GM18507 (cell line): Measurements from ENCODE around the gene USB1.

Experiments
- DNase-seq: peaks from one replicate; pipeline ENCODE4 v3.0.0; 2011; ENCODE audit warnings: low read depth; ENCODE audit not compliant: insufficient read length; ENCODE audit errors: extremely low spot score
- FAIRE-seq: peaks from 2 replicates; lab custom pipeline; 2011; peaks lifted over from hg19 to GRCh38; lab: Jason Lieb, UNC

Gene USB1

DNA sequence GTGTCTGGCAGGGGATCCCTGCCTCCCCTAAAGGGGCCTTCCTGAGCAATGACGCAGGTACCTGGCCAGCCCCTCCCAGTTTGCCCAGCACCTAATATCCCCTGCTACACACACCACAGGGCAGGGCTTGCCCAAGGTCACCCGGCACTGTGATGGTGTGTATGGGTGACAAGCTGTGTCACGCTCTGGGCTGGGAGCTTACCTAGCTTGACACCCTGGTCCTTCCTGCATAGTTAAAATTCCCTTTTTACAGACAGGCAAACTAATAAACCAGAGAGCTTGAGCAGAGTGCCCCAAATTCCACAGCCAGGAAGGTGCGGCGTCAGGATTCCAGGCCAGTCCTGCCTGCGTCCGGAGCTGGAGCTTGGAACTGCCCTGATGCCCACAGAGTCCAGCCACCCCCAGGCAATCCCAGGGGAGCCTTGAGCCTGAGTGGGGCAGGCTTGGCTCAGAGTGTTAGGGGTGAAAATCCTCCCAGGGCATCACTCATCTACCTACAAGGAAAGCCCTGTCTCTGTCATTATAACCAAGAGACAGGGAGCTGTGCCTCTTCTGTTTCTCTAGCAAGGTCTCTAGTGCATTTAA is 42.5 kb downstream of the USB1 start:
- FAIRE-seq = no peak
- DNase-seq = no peak

DNA sequence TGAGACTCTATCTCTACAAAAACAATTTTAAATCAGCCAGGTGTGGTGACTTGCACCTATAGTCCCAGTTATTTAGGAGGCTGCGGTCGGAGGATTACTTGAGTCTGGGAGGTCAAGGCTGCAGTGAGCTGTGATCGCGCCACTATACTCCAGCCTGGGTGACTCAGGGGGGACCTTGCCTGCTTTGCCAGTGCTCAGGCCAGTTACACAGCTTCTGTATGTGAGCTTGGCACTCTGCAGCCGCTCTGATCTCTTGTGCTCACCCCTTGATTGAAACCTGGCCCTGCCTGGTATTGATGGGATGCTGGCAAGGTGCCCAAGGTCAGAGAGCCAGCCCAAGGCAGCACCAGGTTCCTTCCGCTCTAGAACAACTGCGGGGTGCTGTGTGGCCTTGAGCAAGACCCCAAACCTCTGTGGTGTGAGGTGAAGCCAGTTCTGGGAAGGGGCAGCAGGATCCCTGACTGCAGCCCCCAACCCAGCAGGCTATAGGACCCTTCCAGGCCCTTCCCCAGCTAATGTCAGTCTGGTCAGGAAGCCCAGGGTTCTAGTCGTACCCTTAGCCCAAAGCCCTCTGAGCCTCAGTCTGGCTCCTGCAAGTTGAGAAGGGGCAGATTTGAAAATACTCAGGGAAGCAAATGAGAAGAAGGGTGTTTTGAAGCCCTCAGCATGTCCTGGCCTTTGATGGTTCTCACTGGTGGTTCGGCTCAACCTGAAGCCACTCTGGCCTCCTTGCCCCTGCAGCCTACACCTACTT is 43.2 kb downstream of the USB1 start:
- DNase-seq (no peak), FAIRE-seq (no peak)

GRCh38 chr16:58045096-58045495 is 43.9 kb downstream of the USB1 start:
- FAIRE-seq (no peak), DNase-seq (no peak)

- DNase-seq (no peak), FAIRE-seq (no peak)
Observed at GRCh38 chr16:58046054-58046881, 45.1 kb downstream of the USB1 start.

DNA sequence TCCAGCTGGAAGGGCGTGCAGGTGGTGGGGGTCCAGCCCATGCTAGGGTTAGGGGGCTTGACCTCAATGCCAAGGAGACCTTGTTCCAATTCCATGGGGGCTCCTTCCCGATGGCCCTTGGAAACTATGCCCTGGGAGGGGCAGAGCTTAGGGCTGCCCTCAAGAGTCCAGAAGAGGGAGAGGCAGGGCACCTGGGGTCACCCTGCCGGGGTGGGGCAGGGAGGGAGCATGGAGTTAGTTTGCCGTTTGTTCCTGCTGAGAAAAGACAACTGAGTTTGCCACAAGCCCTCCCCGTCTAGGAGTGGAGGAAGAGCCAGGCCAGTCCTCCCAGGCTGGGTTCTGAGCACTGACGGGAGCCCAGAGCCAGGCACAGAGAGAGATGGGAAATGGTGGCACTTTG is 45.7 kb downstream of the USB1 start:
- DNase-seq = no peak
- FAIRE-seq = no peak

- no peak for DNase-seq
- no peak for FAIRE-seq
Observed at GRCh38 chr16:58047557-58048348, 46.5 kb downstream of the USB1 start.

DNA sequence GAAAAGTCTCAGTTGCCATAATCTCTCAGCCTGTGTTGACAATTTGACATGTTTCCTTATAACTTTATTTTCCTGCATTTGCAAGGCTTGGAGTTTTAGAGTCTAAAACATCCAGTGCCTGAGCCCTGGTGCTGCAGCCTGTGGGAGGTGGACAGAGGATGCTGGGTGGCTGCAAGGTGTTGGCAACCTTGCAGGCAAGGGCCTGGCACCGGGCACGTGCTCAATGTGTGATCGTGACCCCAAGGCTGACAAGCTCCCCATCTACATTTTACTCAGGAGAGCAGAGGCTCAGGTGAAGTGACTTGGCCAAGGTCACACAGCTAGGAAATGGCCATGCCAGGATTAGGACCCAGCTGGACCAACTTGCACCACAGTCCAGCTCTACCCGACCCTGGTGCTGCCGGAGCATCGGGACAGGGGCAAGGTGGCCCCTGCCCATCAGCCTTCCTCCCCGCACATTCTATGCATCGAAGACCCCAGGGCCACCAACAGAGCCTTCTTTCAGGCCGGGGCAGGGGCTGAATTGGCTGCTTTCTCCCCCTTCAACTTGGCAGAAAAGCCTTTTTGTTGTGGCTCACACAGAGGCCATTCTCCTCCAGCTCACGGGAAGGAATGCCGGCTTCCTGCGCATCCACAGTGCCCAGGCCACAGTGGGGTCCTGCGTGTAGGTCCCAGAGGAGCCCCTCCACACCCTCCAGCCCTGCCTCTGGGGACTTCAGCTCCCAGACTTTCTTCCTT is 47.5 kb downstream of the USB1 start:
- DNase-seq (no peak), FAIRE-seq (no peak)

- DNase-seq = no peak
- no peak for FAIRE-seq
Observed at GRCh38 chr16:58049232-58050185, 48.3 kb downstream of the USB1 start.

GRCh38 chr16:58051296-58051695 is 50.1 kb downstream of the USB1 start:
- FAIRE-seq = no peak
- DNase-seq = no peak

- FAIRE-seq = no peak
- no peak for DNase-seq
Observed at GRCh38 chr16:58051821-58052603, 50.8 kb downstream of the USB1 start.

GRCh38 chr16:58053682-58054005 is 52.4 kb downstream of the USB1 start:
- no peak for DNase-seq
- no peak for FAIRE-seq

DNA sequence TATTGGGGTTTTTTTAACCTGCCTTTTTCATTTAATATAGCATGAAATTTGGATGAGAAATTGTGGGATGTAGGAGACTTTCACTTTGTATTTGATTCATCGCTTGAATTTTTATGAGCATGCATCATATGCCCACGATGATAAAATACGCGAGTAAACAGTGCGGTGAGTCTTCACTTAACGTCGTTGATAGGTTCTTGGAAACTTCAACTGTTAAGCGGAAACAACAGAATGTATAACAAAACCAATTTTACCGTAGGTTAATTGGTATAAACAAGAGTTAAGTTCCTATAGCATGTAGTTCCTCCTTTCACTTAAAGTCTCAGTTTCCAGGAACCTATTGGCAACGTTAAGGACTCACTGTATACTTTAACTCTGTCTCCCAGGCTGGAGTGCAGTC is 53.1 kb downstream of the USB1 start:
- DNase-seq (no peak), FAIRE-seq (no peak)

GRCh38 chr16:58056580-58056979 is 55.4 kb downstream of the USB1 start:
- DNase-seq = no peak
- FAIRE-seq = no peak

GRCh38 chr16:58057121-58057520 is 55.9 kb downstream of the USB1 start:
- DNase-seq (no peak), FAIRE-seq (no peak)

DNA sequence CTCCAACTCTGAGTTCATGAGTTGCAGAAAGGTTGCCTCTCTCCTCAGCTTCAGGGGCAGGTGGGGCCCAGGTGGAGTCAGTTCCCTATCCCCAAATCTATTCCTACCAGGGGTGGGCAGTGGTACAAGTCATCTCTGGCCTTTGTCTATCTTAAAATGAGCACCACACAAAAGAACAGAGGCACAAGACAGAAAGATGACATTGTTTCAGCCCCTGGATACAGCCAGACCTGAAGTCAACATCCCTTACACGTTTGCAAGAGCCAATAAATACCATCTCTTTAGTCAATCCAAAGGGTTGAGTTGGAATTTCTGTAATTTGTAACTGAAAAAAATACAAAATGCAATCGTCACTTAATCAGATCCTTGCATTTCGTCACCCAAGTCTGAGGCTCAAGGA is 56.6 kb downstream of the USB1 start:
- FAIRE-seq = no peak
- no peak for DNase-seq

- DNase-seq (no peak), FAIRE-seq (no peak)
Observed at GRCh38 chr16:58062821-58063220, 61.6 kb downstream of the USB1 start.

DNA sequence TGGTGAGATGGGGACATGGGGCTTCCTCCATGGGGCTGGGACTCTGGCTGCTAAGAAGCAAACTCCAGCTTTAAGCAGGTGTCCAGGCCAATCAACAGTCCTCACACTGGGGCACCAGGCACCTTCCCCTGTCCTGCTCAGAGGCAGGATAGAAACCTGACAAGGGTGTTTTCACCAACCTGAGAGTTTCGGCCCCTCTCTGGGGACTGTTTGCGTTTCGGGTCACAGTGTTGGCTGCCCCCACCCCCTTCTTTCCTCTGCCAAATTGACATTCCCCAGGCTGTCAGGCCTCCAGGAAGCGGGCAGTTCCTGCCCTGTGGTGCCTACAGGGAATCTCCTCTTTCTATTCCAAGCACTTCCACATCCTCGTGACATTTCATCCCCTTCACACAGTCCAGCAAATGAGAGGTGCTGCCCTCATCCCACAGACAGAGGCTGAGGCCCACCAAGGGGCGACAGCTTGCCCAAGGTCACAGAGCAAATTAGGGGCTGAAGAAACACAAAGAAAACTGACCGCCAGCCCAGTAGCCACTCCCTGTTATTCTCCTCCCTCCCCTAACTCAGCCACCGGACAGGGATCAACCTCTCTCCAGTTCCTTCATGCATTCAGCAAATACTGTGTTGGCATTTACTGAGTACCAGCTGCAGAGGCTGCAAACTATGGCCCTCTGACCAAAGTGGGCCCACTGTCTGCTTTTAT is 62.3 kb downstream of the USB1 start:
- DNase-seq (no peak), FAIRE-seq (no peak)
